ENCODE data around the gene STARD9. TPM values are rescaled to one million over a fixed set of nuclear protein-coding genes. Genes with fewer than 3 reads are reported as not detected.

The STARD9 gene
- polyA plus RNA-seq, 3 donors = 7.5 to 9.4 (median 7.5) TPM

- DNase-seq (ENCODE audit: low read depth in 3 of 3, low spot score in 2 of 3) = no peak
Observed at GRCh38 chr15:42692536-42692935, 117.1 kb downstream of the STARD9 start.

GRCh38 chr15:42692997-42693396 is 117.6 kb downstream of the STARD9 start:
- no peak for DNase-seq (ENCODE audit: low read depth in 3 of 3, low spot score in 2 of 3)

DNA sequence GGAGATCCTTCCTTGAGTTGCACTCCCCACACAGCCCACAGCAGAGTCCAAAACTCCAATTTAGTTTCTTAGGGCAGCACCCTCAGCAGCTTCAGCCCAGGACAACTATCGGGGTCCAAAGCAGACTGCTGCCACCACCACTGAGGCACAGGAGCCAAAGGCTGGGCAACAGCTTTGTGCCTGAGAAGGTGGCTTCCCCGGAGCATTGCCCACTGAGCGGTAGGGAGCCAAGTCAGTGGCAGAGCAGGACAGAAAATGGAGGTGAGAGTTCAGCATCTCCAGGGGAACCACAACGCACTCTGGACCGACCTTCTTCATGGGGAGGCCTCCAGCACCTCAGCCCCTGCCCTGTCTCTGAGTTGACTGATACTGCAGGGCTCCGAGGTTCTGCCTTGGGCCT is 118.1 kb downstream of the STARD9 start:
- no peak for DNase-seq (ENCODE audit: low read depth in 3 of 3, low spot score in 2 of 3)

DNA sequence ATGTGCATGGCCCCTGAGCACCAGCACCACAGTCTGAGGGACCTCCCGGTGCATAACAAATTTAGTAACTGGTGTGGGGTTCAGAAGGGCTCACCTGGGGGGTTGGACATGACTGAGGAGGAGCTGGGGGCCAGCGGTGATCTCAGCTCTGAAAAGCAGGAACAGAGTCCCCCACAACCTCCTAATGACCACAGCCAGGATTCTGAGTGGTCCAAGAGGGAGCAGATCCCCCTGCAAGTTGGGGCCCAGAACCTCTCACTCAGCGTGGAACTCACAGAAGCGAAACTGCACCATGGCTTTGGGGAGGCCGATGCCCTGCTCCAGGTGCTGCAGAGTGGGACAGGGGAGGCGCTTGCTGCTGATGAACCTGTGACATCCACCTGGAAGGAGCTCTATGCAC is 118.5 kb downstream of the STARD9 start:
- DNase-seq (ENCODE audit: low read depth in 3 of 3, low spot score in 2 of 3) = no peak

GRCh38 chr15:42694398-42694797 is 119.0 kb downstream of the STARD9 start:
- DNase-seq (ENCODE audit: low read depth in 3 of 3, low spot score in 2 of 3) = no peak

GRCh38 chr15:42695527-42696071 is 120.2 kb downstream of the STARD9 start:
- no peak for DNase-seq (ENCODE audit: low read depth in 3 of 3, low spot score in 2 of 3)

DNA sequence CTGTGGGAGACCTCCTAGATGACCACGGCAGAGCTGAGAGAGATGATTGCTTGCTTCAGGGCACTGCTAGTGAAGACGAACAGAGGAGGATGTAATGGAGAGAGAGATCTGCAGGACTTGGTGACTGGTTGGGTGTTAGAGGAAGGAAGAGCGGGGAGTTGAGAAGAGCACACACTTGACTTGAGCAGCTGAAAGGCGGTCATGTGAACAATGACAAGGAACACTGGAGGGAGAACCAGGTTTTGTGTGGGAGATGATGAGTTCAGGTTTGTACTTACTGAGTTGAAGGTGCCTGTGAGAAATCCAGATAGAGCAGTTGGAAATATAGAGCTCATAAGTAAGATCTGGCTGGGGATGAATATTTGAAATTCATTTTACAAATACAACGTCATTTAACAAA is 121.2 kb downstream of the STARD9 start:
- DNase-seq (ENCODE audit: low read depth in 3 of 3, low spot score in 2 of 3) = no peak

DNA sequence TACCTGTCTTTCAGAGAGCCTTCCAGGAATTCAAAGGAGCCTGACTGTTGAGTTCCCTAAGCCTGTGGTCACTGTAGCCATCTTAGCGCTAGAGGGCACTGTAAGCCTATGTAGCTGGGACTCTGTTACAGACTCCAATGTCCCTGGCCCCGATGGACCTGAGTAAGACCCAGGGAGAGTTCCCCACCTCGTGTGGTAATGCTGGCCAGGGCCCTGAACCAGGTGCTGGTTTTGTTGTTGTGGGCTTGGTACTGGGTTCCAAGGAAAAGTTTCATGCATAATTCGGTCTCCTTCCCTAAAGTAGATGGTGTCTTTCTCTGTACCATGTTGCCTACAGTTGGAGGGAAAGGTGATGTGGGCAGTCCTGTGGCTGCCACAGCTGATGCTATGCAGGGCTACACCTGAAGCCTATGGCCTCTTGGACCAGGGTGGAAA is 129.1 kb downstream of the STARD9 start:
- peak; percentile 33 to 46 (median 45) for DNase-seq (ENCODE audit: low read depth in 3 of 3, low spot score in 2 of 3)

DNA sequence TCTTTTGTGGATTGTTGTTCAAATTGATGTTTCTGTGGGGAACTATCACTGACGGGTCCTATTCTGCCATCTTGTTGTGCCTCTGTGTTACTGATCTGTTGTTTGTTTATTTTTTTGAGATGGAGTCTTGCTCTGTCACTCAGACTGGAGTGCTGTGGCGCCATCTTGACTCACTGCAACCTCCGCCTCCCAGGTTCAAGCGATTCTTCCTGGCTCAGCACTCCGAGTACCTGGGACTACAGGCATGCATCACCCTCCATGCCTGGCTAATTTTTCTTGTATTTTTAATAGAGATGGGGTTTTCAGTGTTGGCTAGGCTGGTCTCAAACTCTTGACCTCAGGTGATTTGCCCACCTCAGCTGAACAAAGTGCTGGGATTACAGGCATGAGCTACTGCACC is 129.9 kb downstream of the STARD9 start:
- no peak for DNase-seq (ENCODE audit: low read depth in 3 of 3, low spot score in 2 of 3)

- DNase-seq (ENCODE audit: low read depth in 3 of 3, low spot score in 2 of 3) = no peak
Observed at GRCh38 chr15:42707068-42707467, 131.7 kb downstream of the STARD9 start.

- no peak for DNase-seq (ENCODE audit: low read depth in 3 of 3, low spot score in 2 of 3)
Observed at GRCh38 chr15:42707873-42708544, 132.6 kb downstream of the STARD9 start.

- DNase-seq (ENCODE audit: low read depth in 3 of 3, low spot score in 2 of 3) = no peak
Observed at GRCh38 chr15:42710662-42711061, 135.3 kb downstream of the STARD9 start.

- no peak for DNase-seq (ENCODE audit: low read depth in 3 of 3, low spot score in 2 of 3)
Observed at GRCh38 chr15:42711746-42712145, 136.3 kb downstream of the STARD9 start.

DNA sequence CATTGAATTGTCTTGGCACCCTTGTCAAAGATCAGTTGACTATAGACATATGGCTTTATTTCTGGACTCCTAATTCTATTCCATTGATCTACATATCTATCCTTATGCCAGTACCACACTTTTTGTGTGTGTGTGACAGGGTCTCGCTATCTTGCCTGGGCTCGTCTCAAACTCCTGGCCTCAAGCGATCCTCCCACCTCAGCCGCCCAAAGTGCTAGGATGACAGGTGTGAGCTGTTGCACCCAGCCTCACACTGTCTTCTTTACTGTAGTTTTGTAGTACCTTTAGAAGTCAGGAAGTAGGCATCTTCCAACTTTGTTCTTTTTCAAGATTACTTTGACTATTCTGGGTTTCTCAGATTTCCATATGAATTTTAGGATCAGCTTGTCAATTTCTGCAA is 137.2 kb downstream of the STARD9 start:
- no peak for DNase-seq (ENCODE audit: low read depth in 3 of 3, low spot score in 2 of 3)

GRCh38 chr15:42716125-42716524 is 140.7 kb downstream of the STARD9 start:
- no peak for DNase-seq (ENCODE audit: low read depth in 3 of 3, low spot score in 2 of 3)

DNA sequence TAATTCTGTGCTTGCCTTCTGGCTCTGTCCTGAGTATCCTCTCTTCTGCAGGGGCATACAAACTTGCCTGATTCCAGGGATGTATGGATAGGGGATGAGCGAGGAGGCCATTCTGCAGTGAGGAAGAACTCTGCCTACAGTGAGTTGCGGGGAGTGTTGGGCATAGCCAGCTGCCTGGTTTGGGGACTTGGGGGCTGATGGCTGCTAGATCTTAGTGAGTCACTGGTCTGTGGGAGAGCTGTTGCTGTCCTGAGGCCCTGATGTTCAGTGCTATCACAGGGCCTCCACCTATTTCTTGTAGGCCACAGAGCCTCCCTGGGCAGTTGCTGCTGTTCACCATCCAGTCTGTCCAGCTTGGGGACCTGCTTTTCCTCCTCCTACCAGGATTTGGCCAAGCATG is 141.2 kb downstream of the STARD9 start:
- DNase-seq (ENCODE audit: low read depth in 3 of 3, low spot score in 2 of 3) = no peak

GRCh38 chr15:42719043-42719442 is 143.6 kb downstream of the STARD9 start:
- no peak for DNase-seq (ENCODE audit: low read depth in 3 of 3, low spot score in 2 of 3)

- DNase-seq (ENCODE audit: low read depth in 3 of 3, low spot score in 2 of 3) = no peak
Observed at GRCh38 chr15:42720071-42720470, 144.7 kb downstream of the STARD9 start.

DNA sequence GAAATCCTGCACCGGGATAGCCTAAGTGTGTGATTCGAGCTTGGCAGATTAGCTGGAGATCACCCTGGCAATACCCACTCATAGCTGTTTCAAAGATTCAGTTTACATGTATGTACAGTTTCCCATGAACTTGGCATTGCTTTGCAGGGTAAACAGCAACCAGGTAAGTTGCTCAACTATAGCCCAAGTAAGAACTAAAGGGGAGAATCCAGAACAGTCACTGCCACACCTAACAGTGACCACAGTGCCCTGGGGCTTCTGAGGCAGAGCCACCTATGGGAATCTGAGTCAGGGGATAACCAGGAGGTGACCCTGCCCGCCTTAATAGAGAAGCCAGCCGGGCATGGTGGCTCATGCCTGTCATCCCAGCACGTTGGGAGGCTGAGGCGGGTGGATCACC is 145.6 kb downstream of the STARD9 start:
- DNase-seq (ENCODE audit: low read depth in 3 of 3, low spot score in 2 of 3) = no peak

- DNase-seq (ENCODE audit: low read depth in 3 of 3, low spot score in 2 of 3) = no peak
Observed at GRCh38 chr15:42721916-42722315, 146.5 kb downstream of the STARD9 start.

DNA sequence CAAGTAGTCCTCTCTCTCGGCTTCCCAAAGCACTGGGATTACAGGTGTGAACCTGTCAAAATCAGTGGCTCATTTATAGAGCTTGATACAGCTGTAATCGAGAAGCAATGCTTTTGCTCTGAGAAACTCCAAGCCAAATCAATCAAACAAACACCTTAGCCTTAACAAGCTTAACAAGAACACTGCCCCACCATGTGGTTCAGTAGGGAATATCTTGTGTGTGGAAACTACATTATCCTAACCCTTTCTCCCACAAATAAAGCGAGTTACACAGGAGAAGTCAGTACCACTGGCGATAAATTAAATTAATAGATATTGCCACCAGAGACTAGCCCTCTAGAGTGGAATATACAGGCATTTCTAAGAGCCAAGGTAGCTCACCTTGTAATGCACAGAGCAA is 147.7 kb downstream of the STARD9 start:
- no peak for DNase-seq (ENCODE audit: low read depth in 3 of 3, low spot score in 2 of 3)

GRCh38 chr15:42724276-42724675 is 148.9 kb downstream of the STARD9 start:
- no peak for DNase-seq (ENCODE audit: low read depth in 3 of 3, low spot score in 2 of 3)

Measured in right renal cortex interstitium (tissue), 3 donors.